HG03108 (cell line): ENCODE results near the gene DARS1.
"Not testable (repeated sequence)": the region's sequence is repeated elsewhere in the genome, so short reads cannot be mapped to it uniquely, and the experiment has no call there.

Experiments
- ATAC-seq: cut with Tn5 transposase; IDR thresholded peaks from one replicate; pipeline ENCODE4 v1.9.1; 2021; ENCODE audit warnings: moderate library complexity; ENCODE audit not compliant: unreplicated experiment

DARS1 gene

GRCh38 chr2:135893374-135893794 lies 92.0 kb downstream of the DARS1 start:
- ATAC-seq: no peak

GRCh38 chr2:135890835-135891234 lies 94.6 kb downstream of the DARS1 start:
- no peak for ATAC-seq

GRCh38 chr2:135890149-135890548 lies 95.3 kb downstream of the DARS1 start:
- no peak for ATAC-seq

- not testable (repeated sequence) for ATAC-seq
These were observed 96.8 kb downstream of the DARS1 start for GRCh38 chr2:135888587-135888986.

GRCh38 chr2:135885709-135886108 lies 99.7 kb downstream of the DARS1 start:
- no peak for ATAC-seq

GRCh38 chr2:135882415-135882814 lies 103.0 kb downstream of the DARS1 start:
- no peak for ATAC-seq

- not testable (repeated sequence) for ATAC-seq
These were observed 108.7 kb downstream of the DARS1 start for GRCh38 chr2:135876770-135877169.

- ATAC-seq: peak; percentile 93
These were observed 109.2 kb downstream of the DARS1 start, which contains the start of gene MCM6 for GRCh38 chr2:135876066-135876711. Gene MCM6, minus strand, starts transcription at chr2:135876443. Its CDS starts 78 bp downstream, at chr2:135876365.

- peak; percentile 51 for ATAC-seq
These were observed 109.8 kb downstream of the DARS1 start for GRCh38 chr2:135875491-135876065.

GRCh38 chr2:135874777-135875365 lies 110.6 kb downstream of the DARS1 start:
- ATAC-seq: no peak

- ATAC-seq: peak; percentile 50
These were observed 114.9 kb downstream of the DARS1 start for GRCh38 chr2:135870571-135870970.

- ATAC-seq: no peak
These were observed 122.2 kb downstream of the DARS1 start for GRCh38 chr2:135863233-135863632.

GRCh38 chr2:135862718-135863117 lies 122.7 kb downstream of the DARS1 start:
- no peak for ATAC-seq
